Vagina (tissue), 2 donors: ENCODE measurements around the gene NFKBIB.

Source experiments
- CTCF ChIP-seq, 3 experiments: fragments of 450-650 bp in 2 of 3; fragments of 200-600 bp in 1 of 3; sonication (generic) in 1 of 3; IDR thresholded peaks; one replicate each; pipeline ENCODE4 v1.5.1; 2017 to 2019; ENCODE audit warnings: antibody characterized with exemption in 3 of 3, mild to moderate bottlenecking in 2 of 3, moderate library complexity in 2 of 3
- POLR2A ChIP-seq, 2 donors: fragments of 450-650 bp; IDR thresholded peaks; one replicate each; pipeline ENCODE4 v1.6.1; 2017; ENCODE audit warnings: antibody characterized with exemption in 2 of 2, mild to moderate bottlenecking in 2 of 2, moderate library complexity in 2 of 2

- TF ChIP-seq CTCF (IDR thresholded peaks at IDR 0.05): no peak
- no peak for TF ChIP-seq POLR2A (IDR thresholded peaks at IDR 0.05)
Observed at GRCh38 chr19:38888876-38889275, 10.9 kb upstream of the NFKBIB start.
